Prostate gland (tissue), 2 donors: Measurements from ENCODE around the gene BRD1.

Experiments
- POLR2A ChIP-seq: fragments of 450-650 bp; IDR thresholded peaks from one replicate; pipeline ENCODE4 v1.6.1; 2016; ENCODE audit warnings: antibody characterized with exemption, mild to moderate bottlenecking
- TF ChIP-seq, protein P1 (sequence below), 4 experiments: fragments of 200-600 bp in 2 of 4; fragments of 450-650 bp in 2 of 4; sonication (generic) in 2 of 4; IDR thresholded peaks; 1 replicate in 3 of 4; 2 replicates in 1 of 4; pipeline ENCODE4 v1.5.1; 2016 to 2019; ENCODE audit warnings: antibody characterized with exemption in 4 of 4, mild to moderate bottlenecking in 2 of 4, moderate library complexity in 2 of 4

DNA sequence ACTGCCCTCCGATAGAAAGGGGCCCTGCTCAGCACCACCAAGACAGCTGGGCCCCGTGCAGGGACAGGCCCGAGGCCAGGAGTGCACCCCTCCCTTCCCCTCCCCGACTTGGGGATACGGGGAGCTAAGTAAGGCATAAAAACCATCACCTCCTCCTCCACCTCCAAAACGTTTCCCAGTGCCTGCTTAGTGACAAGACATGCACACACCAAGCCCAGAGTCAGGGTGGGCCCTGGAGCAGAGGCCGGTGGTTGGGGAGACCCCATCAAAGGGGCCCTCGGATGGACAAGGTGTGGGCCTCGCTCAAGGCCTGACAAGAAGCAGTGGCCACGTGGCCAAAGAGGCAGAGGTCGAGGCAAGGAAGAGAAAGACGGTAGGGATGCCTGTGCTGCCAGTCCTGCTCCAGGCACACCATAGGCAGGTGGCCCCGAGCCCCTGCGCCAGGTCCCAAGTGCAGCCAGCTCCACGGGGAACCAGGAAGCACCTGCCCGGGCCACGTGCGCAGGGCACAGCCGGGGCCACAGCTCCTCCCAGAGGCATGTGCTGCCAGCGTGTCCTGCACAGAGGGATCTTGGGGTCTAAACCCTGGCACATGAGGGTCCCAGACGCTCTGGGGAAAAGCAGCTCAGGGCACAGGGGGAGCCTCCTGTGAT, 53.0 kb downstream of the BRD1 start:
- no peak for TF ChIP-seq POLR2A
- TF ChIP-seq, protein P1, sequence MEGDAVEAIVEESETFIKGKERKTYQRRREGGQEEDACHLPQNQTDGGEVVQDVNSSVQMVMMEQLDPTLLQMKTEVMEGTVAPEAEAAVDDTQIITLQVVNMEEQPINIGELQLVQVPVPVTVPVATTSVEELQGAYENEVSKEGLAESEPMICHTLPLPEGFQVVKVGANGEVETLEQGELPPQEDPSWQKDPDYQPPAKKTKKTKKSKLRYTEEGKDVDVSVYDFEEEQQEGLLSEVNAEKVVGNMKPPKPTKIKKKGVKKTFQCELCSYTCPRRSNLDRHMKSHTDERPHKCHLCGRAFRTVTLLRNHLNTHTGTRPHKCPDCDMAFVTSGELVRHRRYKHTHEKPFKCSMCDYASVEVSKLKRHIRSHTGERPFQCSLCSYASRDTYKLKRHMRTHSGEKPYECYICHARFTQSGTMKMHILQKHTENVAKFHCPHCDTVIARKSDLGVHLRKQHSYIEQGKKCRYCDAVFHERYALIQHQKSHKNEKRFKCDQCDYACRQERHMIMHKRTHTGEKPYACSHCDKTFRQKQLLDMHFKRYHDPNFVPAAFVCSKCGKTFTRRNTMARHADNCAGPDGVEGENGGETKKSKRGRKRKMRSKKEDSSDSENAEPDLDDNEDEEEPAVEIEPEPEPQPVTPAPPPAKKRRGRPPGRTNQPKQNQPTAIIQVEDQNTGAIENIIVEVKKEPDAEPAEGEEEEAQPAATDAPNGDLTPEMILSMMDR (IDR thresholded peaks at IDR 0.05), result no peak
